HG03565 (cell line): Measurements from ENCODE around the gene CDC14A.

Experiments
- ATAC-seq: cut with Tn5 transposase; IDR thresholded peaks from one replicate; pipeline ENCODE4 v1.9.1; 2021; ENCODE audit warnings: mild to moderate bottlenecking, moderate library complexity; ENCODE audit not compliant: unreplicated experiment

CDC14A gene

DNA sequence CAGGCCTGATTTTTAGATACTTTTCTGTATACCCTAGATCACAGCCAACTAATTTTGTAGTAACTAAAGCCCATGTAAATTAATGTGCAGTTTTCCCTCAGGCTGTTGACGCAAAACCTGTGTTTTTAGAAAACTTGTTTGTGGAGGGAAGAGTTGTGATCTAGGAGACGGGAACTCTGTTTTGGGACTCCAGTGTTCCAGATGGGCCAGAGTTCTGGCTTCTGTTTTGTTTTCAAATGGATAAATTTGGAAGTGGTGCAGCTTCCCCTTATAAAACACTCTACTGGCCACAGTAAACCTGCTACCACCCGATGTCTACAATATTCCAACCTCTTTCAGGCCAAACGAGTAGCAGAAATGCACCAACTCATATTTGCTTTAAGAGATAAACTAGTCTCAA is 172.0 kb downstream of the CDC14A start:
- no peak for ATAC-seq

DNA sequence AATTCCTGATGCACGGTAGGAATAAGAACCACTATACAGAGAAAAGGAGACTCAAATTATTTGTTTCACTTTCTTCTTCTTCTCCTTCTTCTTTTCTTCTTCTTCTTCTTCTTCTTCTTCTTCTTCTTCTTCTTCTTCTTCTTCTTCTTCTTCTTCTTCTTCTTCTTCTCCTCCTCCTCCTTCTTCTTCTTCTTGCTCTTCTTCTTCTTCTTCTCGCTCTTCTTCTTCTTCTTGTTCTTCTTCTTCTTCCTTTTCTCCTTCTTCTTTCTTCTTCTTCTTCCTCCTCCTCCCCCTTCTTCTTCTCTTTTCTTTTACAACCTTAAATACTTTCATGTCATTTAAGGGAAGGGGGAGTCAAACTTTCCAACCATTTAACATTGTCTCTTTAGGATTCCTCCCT is 174.6 kb downstream of the CDC14A start:
- no peak for ATAC-seq

DNA sequence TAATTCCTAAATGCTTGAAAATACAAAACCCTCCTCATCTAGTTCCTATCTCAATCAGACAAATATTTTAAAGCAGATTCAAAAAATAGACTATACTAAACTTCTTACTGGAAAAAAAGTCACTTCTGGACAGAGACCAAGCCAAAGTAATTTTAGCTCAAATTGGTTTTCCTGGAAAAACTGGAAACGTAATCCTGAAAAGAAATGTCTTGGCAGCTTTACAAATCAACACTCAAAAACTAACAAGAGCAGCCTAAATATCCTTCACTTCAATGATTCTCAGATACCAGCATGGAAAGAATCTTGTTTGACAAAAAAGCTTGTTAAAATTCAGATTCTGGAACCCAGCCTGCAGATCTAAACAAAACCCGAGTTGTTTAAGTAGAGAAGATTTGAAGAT is 176.6 kb downstream of the CDC14A start:
- no peak for ATAC-seq

DNA sequence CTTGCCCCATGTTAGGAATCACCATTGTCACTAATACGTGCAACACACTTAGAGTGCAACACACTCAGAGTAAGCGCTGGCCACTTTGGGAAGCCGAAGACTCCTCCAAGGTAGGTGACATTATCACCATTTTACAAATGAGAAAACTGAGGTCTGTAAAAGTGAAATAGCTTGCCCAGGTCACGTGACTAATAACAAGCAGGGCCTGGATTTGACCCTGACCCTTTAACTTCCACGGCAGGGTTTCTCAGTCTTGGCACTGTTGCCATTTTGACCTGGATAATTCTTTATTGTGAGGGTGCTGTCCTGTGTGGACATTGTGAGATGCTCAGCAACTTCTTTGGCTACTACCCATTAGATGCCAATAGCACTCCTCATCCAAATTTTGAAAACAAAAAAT is 177.8 kb downstream of the CDC14A start:
- ATAC-seq: no peak

DNA sequence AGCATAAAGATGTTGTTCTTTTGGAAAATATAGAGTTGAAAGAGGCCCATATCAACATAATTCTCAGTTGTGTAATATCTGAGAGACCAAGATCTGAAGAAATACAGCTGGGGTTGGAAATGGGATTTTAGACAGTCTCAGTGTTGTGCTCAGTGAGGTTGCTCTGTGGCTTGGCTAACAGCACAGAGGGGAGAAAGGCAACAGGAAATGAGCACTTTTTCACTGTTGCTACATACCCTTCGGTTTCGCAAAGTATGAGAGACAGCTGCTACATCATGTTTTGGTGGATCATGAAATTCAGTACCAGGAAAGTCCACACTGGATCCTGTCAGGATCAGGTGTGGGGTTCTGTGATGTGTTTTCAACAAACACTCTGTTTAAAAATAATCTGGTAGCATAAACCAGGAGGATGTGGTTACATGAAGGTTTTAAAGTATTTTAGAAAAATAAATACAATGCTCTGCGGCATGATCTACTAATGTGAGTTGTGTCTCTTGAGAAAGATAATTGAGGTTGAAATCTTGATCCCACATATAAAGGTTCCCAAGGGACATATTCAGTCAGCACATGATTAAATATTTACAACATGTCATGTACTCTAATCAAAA is 178.7 kb downstream of the CDC14A start:
- peak; percentile 84 for ATAC-seq

DNA sequence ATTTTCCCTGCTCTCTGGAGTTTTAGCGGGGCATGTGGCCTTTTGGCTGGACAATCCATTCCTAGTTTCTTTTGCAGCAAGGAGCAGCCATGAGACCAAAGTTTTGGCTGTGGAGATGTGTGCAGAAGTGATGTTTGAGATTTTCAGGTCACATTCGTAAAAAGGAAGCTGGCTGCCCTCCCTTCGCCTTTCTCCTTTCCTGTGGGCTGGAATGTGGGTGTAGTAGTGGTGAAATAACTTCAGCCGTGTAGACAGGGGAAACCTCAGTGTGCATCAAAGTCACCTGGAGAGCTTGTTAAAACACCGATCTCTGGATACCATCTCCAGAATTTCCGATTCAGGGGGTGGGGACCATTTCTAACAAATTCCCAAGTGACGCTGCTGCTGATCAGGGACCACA is 180.3 kb downstream of the CDC14A start:
- no peak for ATAC-seq

DNA sequence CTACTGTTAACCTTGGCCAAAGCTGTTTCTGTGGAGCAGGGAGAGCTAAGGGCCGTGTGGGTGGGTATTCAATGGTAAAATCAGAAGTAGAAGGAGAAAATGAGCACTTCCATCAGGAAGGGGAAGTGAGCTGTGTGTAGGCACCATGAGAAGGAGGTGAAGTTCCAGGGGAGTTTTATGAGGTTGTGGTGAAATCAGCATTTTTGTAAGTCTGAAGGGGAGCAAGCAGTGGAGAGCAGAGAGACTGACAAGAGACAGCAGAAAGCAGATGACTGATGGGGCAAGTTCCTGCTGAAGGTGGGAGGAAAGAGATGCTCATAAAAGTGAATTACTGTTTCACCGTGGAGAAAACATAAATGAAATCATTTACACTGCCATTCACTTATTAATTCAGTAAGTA is 183.0 kb downstream of the CDC14A start:
- ATAC-seq: no peak

DNA sequence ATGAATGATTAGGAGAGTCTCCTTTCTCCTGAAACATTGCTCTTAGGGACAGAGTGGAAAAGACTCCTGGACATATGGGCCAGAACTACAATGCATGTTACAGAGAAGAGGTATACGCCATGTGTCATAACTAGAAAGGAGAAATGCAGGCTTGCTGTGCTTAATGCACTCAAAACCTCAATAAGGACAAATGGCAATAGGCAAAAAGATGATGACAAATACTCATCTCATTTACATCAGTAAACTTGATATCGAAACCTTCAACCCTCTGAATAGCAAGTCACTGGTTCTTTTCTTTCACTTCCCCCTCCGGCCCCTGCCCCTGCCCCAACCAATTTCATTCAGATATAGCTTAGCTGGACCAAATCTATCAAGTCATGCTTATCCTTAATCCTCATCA is 183.7 kb downstream of the CDC14A start:
- ATAC-seq: peak; percentile 93

DNA sequence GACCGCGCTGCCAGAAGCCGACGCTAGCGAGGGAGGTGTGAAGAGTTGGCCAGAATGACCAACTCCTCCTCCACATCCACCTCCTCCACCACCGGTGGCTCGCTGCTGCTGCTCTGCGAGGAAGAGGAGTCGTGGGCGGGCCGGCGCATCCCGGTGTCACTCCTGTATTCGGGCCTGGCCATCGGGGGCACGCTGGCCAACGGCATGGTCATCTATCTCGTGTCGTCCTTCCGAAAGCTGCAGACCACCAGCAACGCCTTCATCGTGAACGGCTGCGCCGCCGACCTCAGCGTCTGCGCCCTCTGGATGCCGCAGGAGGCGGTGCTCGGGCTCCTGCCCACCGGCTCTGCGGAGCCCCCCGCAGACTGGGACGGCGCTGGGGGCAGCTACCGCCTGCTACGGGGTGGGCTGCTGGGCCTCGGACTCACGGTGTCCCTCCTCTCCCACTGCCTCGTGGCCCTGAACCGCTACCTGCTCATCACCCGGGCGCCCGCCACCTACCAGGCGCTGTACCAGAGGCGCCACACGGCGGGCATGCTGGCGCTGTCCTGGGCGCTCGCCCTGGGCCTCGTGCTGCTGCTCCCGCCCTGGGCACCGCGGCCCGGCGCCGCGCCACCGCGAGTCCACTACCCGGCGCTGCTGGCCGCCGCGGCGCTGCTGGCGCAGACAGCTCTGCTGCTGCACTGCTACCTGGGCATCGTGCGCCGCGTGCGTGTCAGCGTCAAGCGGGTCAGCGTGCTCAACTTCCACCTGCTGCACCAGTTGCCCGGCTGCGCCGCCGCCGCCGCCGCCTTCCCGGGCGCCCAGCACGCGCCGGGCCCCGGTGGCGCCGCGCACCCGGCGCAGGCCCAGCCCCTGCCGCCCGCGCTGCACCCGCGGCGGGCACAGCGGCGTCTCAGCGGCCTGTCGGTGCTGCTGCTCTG is 186.9 kb downstream of the CDC14A start:
- no peak for ATAC-seq

DNA sequence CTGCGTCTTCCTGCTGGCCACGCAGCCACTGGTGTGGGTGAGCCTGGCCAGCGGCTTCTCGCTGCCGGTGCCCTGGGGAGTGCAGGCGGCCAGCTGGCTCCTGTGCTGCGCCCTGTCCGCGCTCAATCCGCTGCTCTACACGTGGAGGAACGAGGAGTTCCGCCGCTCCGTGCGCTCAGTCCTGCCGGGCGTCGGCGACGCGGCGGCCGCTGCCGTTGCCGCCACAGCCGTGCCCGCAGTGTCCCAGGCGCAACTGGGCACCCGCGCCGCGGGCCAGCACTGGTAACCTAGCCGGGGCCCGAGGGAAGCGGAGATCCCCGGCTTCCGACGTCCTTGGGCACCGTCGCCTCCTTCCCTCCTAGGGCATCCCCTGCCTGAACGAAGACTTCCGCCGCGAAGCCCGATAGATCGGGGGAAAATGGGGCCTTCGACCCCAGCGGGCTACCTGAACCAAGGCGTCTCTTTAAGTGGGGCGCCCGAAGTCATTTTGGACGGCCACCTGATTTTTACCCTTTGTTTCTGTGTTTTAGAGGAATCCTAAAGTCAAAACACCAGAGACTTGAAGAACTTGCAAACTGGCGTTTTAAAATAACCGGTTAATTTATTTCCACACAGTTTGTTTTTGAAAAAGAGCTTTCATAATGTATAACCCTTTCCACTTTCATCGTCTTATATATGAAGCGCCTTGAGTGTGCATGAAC is 187.7 kb downstream of the CDC14A start:
- no peak for ATAC-seq

DNA sequence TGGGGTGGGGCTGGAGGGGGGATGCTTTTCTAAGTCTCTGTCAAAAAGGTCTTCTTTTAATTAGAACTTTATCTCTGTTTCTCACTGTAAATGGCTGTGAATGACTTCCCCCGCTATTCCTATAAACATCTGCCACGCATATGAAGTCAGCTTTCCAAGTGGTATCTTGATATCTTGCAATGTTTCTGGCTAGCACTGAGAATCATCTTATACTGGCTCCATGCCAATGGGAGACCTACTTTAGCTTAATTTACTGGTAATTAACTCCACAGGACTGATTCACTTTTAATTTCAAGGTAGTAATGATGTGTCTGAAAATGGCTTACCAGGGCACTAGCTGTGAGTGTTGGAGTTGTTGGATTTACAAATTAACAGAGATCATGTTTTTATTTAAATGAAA is 190.0 kb downstream of the CDC14A start:
- no peak for ATAC-seq

DNA sequence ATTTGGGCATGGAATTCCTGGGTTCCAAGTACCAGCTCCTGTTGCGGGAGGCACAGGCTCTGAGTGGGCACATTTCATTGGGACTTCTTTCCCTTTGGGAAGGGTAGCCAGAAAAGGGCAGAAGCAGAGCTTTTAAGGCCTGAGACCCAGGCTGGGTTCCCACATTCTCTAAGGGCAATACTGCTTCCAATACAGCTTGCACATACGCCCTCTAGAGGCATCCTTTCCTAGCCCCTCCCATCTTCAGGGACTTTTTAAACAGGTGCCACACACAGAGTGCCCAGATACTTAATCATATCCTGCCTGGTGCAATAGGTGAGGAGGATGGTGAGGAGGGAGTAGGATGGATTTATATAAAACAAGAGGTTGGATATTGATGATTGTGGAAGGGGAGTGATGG is 191.3 kb downstream of the CDC14A start:
- peak; percentile 47 for ATAC-seq

DNA sequence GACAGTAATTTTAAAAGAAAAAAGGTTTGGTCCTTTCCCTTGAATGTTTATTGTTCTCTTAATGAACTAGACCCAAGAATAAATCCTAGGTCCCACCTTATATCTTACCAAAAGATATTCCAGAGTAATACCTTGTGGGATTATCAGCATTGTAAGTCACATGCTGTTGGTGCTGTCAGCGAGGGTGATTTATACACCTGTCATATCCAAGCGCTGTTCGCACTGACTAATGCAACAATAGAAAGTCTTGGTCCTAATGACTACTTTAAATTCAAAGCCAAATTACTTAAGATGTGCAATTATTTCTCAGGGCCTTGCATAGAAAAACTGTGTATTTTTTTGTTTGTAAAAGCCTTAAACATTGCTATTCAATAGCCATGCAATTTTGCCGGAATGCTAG is 192.5 kb downstream of the CDC14A start:
- ATAC-seq: no peak

DNA sequence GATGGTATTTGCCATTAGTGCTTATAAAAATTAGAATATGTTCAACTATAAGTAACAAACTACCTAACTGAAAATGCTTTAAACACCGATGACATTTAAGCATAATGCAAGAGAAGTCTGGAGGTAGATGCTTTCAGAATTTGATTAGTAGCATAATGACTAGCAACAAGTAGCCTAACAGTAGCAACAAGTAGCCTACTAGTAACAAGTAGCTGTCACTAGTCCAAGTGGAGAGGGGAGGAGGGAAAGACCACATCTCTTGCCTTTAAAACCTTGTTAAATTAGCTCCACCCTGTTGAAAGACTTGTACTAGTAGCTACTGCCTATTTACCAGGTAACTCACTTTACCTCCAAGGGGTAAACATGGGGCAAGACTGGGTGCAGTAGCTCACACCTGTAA is 193.5 kb downstream of the CDC14A start:
- ATAC-seq: no peak

DNA sequence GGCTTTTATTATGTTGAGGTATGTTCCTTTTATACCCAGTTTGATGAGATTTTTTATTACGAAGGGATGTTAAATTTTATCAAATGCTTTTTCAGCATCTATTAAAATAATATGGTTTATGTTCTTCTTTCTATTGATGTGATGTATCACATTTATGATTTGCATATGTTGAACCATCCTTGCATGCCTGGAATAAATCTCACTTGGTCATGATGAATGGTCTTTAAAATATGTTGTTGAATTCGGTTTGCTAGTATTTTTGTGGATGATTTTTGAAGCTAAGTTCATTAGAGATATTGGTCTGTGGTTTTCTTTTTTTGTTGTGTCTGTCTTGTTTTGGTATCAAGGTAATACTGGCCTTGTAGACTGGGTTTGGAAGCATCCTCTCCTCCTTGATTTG is 199.7 kb downstream of the CDC14A start:
- no peak for ATAC-seq

DNA sequence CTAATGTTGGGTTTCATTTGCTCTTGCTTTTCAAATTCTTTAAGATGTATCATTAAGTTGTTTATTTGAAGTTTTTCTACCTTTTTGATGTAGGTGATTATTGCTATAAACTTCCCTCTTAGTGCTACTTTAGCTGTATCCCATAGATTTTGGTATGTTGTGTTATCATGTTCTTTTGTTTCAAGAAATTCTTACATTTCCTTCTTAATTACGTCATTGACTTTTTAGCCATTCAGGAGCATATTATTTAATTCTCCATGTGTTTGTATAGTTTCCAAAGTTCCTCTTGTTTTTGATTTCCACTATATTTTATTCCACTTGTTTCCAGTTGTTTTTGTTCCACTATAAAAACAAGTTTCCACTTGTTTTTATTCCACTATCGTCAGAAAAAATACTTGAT is 200.6 kb downstream of the CDC14A start:
- ATAC-seq: no peak

DNA sequence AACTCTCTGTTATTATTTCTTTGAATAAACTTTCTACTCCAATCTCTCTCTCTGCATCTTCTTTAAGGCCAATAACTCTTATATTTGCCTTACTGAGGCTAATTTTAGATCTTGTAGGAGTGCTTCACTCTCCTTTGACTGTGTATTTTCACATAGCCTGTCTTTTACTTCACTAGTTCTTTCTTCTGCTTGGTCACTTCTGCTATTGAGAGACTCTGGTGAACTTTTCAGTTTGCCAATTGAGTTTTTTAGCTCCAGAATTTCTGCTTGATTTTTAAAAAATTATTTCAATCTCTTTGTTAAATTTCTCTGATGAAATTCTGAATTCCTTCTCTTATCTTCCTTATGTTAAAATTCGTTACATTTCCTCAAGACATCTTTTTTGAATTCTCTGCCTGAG is 203.9 kb downstream of the CDC14A start:
- ATAC-seq: no peak

DNA sequence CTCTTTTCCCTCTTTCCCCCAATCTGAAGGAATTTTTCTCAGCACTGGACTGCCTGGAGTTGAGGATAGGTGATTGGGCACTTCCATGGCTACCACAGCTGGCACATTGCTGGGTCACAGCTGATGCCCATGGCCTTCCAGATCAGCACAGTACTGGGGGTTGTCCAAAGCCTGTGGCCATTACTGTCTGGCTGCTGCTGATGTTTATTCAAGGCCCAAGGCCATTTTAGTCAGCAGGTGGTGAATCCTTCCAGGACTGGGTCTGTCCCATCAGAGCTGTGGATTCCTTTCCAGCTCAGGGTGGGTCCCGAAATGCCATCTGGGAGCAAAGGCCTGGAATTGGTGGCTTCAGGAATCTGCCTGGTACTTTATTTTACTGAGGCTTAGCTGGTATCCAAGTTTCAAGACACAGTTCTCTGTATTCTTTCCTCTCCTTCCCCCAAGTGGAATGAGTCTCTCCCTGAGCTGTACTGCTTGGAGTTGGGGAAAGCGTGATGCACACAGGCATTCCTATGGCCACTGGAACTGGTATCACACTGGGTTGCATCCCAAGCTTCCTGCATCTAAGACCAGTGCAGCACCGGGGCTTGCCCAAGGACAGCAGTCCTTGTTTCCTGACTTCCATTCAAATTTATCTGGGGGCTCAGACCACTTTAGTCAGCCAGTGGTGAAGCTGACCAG is 204.8 kb downstream of the CDC14A start:
- no peak for ATAC-seq

DNA sequence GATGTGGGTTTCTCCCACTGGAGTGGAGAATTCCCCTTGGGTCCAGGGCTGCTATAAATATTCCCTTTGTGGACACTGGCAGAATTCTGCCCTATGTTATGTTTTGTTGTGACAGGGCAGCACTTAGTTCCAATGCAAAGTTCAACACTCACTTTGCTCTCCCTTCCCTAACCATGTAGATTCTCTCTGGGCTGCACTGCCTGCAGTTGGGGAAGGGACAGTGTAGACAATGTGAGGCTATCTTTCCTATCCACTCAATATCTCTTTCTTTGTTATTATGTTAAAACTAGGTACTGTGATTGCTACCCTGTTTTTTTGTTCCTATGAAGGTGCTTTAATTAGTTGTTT is 205.3 kb downstream of the CDC14A start:
- no peak for ATAC-seq

DNA sequence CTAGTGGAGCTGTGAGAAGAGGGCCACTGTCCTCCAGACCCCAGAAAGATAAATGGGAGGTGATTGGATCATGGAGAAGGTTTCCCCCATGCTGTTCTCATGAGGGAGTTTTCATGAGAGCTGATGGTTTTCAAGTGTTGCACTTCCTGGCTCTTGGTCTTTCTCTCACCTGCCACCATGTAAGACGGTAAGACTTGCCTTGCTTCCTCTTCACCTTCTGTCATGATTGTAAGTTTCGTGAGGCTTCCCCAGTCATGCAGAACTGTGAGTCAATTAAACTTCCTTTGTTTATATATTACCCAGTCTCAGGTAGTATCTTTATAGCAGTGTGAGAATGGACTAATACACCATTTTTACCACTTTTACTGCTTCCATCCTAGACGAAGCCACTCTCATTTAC is 213.2 kb downstream of the CDC14A start:
- ATAC-seq: no peak

DNA sequence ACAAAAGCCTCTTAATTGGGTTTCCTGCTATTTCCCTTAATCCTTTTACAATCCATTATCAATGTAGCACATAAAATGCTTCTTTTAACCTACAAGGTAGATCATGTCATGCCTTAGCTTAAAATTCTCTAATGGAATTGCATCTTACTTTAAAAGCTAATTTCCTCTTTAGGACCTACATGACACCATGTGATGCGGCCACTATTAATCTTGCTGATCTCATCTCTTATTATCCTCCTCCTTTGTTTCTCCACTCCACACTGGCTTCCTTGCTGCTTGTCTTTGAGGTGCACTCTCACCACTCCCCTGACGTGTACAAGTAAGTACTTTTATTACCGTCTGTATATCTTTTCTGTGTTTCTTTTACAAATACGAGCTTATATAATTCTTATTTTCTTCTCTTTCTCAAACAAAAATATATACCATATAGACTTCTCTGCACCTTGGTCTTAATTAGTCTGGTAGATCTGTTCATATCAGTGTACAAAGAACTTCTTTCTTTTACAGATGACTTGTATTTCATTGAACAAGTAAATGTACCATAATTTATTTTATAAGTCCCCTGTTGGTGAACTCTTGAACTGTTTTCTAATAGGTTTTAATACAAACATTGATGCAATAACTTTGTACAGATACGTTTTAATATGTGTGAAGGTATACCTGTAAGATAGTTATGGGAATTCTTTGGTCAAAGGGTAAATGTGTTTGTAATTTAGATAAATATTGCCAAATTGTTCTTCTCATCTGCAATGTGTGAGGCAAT is 213.8 kb downstream of the CDC14A start:
- no peak for ATAC-seq
